ENCODE results near the gene SORL1-AS1.
A peak's percentile ranks its signal among the peaks of the same experiment; 100 is the strongest.

SORL1-AS1 gene

DNA sequence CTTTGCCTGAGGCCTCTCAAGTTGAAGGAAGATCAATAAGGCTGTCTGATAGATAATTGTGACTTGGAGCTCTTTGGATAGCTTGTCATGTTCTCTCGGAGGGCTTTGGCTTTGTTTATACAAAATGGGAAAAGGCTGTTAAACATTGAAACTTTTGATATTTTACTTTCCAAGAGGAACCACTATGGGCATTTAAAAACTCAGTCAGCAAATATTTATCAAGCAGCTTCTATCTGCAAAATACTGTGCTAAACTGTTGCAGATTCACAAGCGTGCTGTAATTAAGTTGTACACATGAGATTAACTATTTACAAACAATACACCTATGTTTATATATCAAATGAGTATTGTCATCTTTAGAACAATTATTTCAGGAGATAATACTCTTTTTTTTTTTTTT lies 35.2 kb downstream of the SORL1-AS1 start:
- no peak overlapping the region for H2BK5ac ChIP-seq (ENCODE audit: low read depth, low read length, poor library complexity, severe bottlenecking)
- no peak for ATAC-seq (ENCODE audit: low read depth)

More for the DNA sequence above, 35.2 kb downstream of the SORL1-AS1 start:
- DNase-seq, result no peak
- Histone ChIP-seq H4K8ac (ENCODE audit: low read depth in 2 of 2, low read length in 2 of 2) (no peak overlapping the region), H3K23ac (ENCODE audit: low read depth, low read length) (no peak overlapping the region), H4K5ac (ENCODE audit: low read depth, low read length) (no peak overlapping the region), H2AK5ac (ENCODE audit: low read depth, low read length) (no peak overlapping the region), H2BK15ac (ENCODE audit: low read depth, low read length) (no peak overlapping the region), H2BK120ac (ENCODE audit: low read depth, low read length) (no peak overlapping the region), H2AFZ (replicated peaks; ENCODE audit: low read length, poor library complexity) (no peak overlapping the region), H4K20me1 (ENCODE audit: insufficient read depth, low read length) (no peaks in the 10 kb centered on the region), H3K9me3 (ENCODE audit: control insufficient read depth, insufficient read depth, low read length) (no peaks in the 10 kb centered on the region), H3K18ac (ENCODE audit: low read depth, low read length) (no peak overlapping the region), H3K36me3 (ENCODE audit: control insufficient read depth, insufficient read depth, low read length) (no peaks in the 10 kb centered on the region), H3K4ac (ENCODE audit: low read depth, low read length) (no peak overlapping the region), H3K14ac (replicated peaks; ENCODE audit: low read depth, low read length) (no peak overlapping the region), H3K9ac (ENCODE audit: low read depth, low read length) (no peak overlapping the region), H3K56ac (ENCODE audit: extremely low read depth, insufficient read depth, low read length) (no peak overlapping the region), H3K4me1 (ENCODE audit: control insufficient read depth, insufficient read depth, low read length) (no peaks in the 10 kb centered on the region; the same call in 1 of the 2 replicates), H3K9me1 (ENCODE audit: insufficient read depth, low read length) (no peaks in the 10 kb centered on the region), H4K91ac (ENCODE audit: insufficient read depth, low read depth, low read length) (no peak overlapping the region), H3K79me1 (ENCODE audit: low read depth in 1 of 2, low read length in 2 of 2) (no peaks in the 10 kb centered on the region), H3K4me3 (ENCODE audit: insufficient read depth, low read depth, low read length) (no peak overlapping the region), H3K27ac (ENCODE audit: insufficient read depth, low read length) (no peak overlapping the region), H2AK9ac (replicated peaks; ENCODE audit: low read depth, low read length, poor library complexity) (no peak overlapping the region), H3K27me3 (ENCODE audit: control insufficient read depth, insufficient read depth, low read length) (peaks cover 6% of the 10 kb centered on the region), H3K4me2 (ENCODE audit: low read depth, low read length) (no peak overlapping the region), H2BK20ac (ENCODE audit: low read depth, low read length) (no peak overlapping the region)
- dilution Hi-C loops (cut with HindIII; ENCODE audit: low sequenced_read_pairs, unreplicated experiment) (no loop called here), in situ Hi-C loops (cut with MboI; ENCODE audit: low sequenced_read_pairs) (no loop called here), intact Hi-C loops (cut with micrococcal nuclease) (no loop called here)
- POLR2A ChIA-PET (ENCODE audit: unreplicated experiment), result no interaction called here
- WGBS, 2 experiments (ENCODE audit: extremely low coverage in 2 of 2, insufficient read length in 1 of 2), result no CpG with 5 or more reads among the region's 2 CpGs
- peak; percentile 32; the same call in 1 of the 2 replicates for TF ChIP-seq MAFK (IDR thresholded peaks at IDR 0.05; ENCODE audit: low read depth, low read length)
- TF ChIP-seq RCOR1 (IDR thresholded peaks at IDR 0.05; ENCODE audit: insufficient replicate concordance, low read length), result no peak
- TF ChIP-seq, protein P1, sequence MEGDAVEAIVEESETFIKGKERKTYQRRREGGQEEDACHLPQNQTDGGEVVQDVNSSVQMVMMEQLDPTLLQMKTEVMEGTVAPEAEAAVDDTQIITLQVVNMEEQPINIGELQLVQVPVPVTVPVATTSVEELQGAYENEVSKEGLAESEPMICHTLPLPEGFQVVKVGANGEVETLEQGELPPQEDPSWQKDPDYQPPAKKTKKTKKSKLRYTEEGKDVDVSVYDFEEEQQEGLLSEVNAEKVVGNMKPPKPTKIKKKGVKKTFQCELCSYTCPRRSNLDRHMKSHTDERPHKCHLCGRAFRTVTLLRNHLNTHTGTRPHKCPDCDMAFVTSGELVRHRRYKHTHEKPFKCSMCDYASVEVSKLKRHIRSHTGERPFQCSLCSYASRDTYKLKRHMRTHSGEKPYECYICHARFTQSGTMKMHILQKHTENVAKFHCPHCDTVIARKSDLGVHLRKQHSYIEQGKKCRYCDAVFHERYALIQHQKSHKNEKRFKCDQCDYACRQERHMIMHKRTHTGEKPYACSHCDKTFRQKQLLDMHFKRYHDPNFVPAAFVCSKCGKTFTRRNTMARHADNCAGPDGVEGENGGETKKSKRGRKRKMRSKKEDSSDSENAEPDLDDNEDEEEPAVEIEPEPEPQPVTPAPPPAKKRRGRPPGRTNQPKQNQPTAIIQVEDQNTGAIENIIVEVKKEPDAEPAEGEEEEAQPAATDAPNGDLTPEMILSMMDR (conservative IDR thresholded peaks at IDR 0.05; ENCODE audit: low read depth, low read length), result no peak
- TF ChIP-seq, protein P2, sequence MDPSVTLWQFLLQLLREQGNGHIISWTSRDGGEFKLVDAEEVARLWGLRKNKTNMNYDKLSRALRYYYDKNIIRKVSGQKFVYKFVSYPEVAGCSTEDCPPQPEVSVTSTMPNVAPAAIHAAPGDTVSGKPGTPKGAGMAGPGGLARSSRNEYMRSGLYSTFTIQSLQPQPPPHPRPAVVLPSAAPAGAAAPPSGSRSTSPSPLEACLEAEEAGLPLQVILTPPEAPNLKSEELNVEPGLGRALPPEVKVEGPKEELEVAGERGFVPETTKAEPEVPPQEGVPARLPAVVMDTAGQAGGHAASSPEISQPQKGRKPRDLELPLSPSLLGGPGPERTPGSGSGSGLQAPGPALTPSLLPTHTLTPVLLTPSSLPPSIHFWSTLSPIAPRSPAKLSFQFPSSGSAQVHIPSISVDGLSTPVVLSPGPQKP (IDR thresholded peaks at IDR 0.05; ENCODE audit: borderline replicate concordance, low read depth, low read length), result no peak
- CTCF ChIA-PET, result interaction anchor here (0.7 kb wide), 1 partner anchor 1082 kb away, joined by 3 read pairs; no protein-coding TSS in a partner anchor
- no TSS peak for BruUV-seq (replicated peaks)

Measured in IMR-90 (cell line).